AG04450 (cell line): Measurements from ENCODE around the gene KLHL36. TPM values are rescaled to one million over a fixed set of nuclear protein-coding genes. Genes with fewer than 3 reads are reported as not detected.
"Not testable (repeated sequence)": the region's sequence is repeated elsewhere in the genome, so short reads cannot be mapped to it uniquely, and the experiment has no call there.

ENCODE experiments used
- CTCF ChIA-PET: fragments of 300-600, 350-600 bp; formaldehyde crosslinking; extraction: SDS; loops from one replicate; lab custom pipeline; 2022; ENCODE audit warnings: antibody characterized with exemption, inconsistent platforms; lab: Charles Lee
- POLR2A ChIA-PET: fragments of 350-600 bp; formaldehyde crosslinking; extraction: SDS; loops from one replicate; lab custom pipeline; 2021; ENCODE audit warnings: antibody characterized with exemption, inconsistent platforms; lab: Yijun Ruan, JAX
- DNase-seq: peaks from one replicate; pipeline ENCODE4 v3.0.0-alpha.2; 2011; ENCODE audit warnings: low read depth, low spot score
- H3K27ac ChIP-seq: one replicate; pipeline ENCODE4 v1.5.1; 2012; ENCODE audit warnings: low read depth, low read length, control low read depth
- H3K27me3 ChIP-seq: one replicate; pipeline ENCODE4 v1.6.0; 2012; ENCODE audit warnings: low read length; ENCODE audit not compliant: control insufficient read depth, insufficient read depth
- H3K4me3 ChIP-seq: 2 replicates; pipeline ENCODE4 v1.5.1; 2011; ENCODE audit warnings: mild to moderate bottlenecking, low read depth, low read length, control low read depth
- H3K9me3 ChIP-seq: 2 replicates; pipeline ENCODE4 v1.5.1; 2012; ENCODE audit warnings: low read length; ENCODE audit not compliant: control insufficient read depth, insufficient read depth
- polyA plus RNA-seq: library from polyadenylated mRNA; depleted of rRNA; stranded (reverse); fragments of >200 nt; gene quantifications from 2 replicates; pipeline ENCODE4 v1.2.3, GENCODE V29; 2011
- TF ChIP-seq, protein P1 (sequence below): IDR thresholded peaks from 2 replicates; pipeline ENCODE4 v1.5.1; 2011; ENCODE audit warnings: low read depth, low read length, control low read depth, inconsistent platforms

KLHL36 gene
- polyA plus RNA-seq, 1 experiment, result 32.6 TPM

DNA sequence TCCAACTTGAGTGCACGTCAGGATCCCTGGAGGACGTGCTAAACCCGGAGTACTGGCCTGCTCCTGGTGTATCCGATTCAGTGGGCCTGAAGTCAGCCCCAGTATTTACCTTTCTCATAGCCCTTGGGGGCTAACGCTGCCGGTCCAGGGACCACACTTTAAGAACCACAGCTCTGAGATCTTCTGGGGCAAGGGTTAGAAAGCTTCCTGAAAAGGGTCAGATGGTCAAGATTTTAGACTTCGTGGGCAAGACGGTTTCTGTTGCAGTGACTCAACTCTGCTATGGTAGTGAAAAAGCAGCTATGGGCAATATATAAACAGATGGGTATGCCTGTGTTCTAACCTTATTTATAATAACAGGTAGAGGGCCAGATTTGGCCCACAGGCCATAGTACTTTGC is 36.9 kb downstream of the KLHL36 start:
- TF ChIP-seq, protein P1, sequence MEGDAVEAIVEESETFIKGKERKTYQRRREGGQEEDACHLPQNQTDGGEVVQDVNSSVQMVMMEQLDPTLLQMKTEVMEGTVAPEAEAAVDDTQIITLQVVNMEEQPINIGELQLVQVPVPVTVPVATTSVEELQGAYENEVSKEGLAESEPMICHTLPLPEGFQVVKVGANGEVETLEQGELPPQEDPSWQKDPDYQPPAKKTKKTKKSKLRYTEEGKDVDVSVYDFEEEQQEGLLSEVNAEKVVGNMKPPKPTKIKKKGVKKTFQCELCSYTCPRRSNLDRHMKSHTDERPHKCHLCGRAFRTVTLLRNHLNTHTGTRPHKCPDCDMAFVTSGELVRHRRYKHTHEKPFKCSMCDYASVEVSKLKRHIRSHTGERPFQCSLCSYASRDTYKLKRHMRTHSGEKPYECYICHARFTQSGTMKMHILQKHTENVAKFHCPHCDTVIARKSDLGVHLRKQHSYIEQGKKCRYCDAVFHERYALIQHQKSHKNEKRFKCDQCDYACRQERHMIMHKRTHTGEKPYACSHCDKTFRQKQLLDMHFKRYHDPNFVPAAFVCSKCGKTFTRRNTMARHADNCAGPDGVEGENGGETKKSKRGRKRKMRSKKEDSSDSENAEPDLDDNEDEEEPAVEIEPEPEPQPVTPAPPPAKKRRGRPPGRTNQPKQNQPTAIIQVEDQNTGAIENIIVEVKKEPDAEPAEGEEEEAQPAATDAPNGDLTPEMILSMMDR, result no peak
- DNase-seq, result no peak
- Histone ChIP-seq H3K9me3 (no peaks in the 10 kb centered on the region), H3K27me3 (no peaks in the 10 kb centered on the region), H3K27ac (no peak overlapping the region), H3K4me3 (no peak overlapping the region)
- ChIA-PET CTCF (interaction anchor here (1.0 to 1.2 kb wide), 3 partner anchors 11 to 40 kb away, joined by 3 to 4 read pairs (median 3); no protein-coding TSS in a partner anchor), POLR2A (interaction anchor here (0.6 kb wide), 2 partner anchors 13 to 137 kb away, joined by 3 to 7 read pairs; no protein-coding TSS in a partner anchor)

DNA sequence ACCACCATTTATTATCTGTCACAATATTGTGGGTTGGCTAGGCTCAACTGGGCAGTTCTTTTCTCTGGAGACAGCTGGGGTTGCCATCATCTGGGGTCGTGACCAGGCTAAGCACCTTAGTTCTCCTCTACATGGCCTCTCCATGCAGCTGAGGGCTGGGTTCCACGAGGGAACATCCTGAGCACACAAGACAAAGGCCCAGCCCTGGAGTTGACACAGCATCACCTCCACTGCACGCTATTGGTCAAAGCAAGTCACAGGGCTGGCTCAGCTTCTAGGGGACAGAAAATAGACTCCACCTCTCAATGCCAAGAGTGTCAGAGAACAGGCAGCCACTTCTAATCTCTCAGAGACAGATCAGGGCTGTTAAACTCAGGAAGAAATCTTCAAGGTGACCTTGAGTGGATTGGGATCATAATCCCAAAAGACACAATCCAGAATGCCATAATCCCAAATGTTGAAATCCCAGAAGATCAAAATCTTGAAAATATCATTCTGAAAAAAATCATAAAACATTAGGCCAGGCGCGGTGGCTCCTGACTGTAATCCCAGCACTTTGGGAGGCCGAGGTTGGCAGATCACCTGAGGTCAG is 38.5 kb downstream of the KLHL36 start:
- CTCF ChIA-PET, result interaction anchor here (0.7 to 6.0 kb wide), 5 partner anchors 10 to 51 kb away, joined by 4 to 60 read pairs (median 5); no protein-coding TSS in a partner anchor
- Histone ChIP-seq H3K27ac (peak overlapping the region; percentile 86), H3K4me3 (no peak overlapping the region), H3K27me3 (no peaks in the 10 kb centered on the region), H3K9me3 (no peaks in the 10 kb centered on the region; the same call in 1 of the 2 replicates)
- no peak for DNase-seq
- POLR2A ChIA-PET, result interaction anchor here (0.8 kb wide), 1 partner anchor 308 kb away, joined by 3 read pairs; no protein-coding TSS in a partner anchor
- TF ChIP-seq, protein P1, result no peak

DNA sequence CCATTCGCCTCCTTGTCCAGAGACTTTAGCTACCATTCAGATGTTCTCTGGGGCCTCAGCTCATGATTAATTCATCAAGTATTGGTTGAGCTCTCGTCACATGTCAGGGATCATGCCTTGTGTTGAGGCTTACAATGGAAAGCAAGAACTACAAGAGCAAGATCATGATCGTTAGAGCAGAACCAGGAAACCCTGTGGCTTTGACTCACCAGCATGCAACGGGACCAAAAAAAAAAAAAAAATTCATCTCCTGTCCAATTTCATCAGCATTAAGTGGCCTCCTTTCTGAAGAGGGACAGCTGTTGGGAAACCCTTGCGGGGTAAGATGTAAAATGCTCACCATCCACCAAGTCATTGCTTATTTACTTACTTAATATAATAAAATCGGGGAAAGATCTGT is 39.4 kb downstream of the KLHL36 start:
- POLR2A ChIA-PET, result interaction anchor here (0.7 to 0.8 kb wide), 3 partner anchors 45 to 307 kb away, joined by 3 to 5 read pairs (median 3); no protein-coding TSS in a partner anchor
- peak; percentile 67 for DNase-seq
- H3K27me3 ChIP-seq, result no peaks in the 10 kb centered on the region
- no peak overlapping the region for H3K4me3 ChIP-seq
- TF ChIP-seq, protein P1, result no peak
- no peaks in the 10 kb centered on the region; the same call in 1 of the 2 replicates for H3K9me3 ChIP-seq
- peak overlapping the region; percentile 86 for H3K27ac ChIP-seq
- CTCF ChIA-PET, result interaction anchor here (0.6 to 6.0 kb wide), 6 partner anchors 11 to 400 kb away, joined by 3 to 60 read pairs (median 7); no protein-coding TSS in a partner anchor

DNA sequence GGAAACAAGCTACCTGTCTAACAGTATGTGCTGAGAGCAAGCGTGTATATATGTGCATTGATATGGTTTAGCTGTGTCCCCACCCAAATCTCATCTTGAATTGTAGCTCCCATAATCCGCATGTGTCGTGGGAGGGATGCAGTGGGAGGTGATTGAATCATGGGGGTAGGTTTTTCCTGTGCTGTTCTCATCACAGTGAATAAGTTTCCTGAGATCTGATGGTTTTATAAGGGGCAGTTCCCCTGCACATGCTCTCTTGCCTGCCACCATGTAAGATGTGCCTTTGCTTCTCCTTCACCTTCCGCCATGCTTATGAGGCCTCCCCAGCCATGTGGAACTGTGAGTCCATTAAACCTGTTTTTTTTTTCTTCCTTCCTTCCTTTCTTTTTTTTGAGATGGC is 39.9 kb downstream of the KLHL36 start:
- POLR2A ChIA-PET, result interaction anchor here (0.7 kb wide), 2 partner anchors 35 to 46 kb away, joined by 3 read pairs; no protein-coding TSS in a partner anchor
- CTCF ChIA-PET, result interaction anchor here (0.6 to 6.0 kb wide), 4 partner anchors 13 to 38 kb away, joined by 5 to 60 read pairs (median 10); no protein-coding TSS in a partner anchor
- DNase-seq, H3K4me3 ChIP-seq, H3K27me3 ChIP-seq, H3K9me3 ChIP-seq: not testable (repeated sequence)
- peak overlapping the region; percentile 11 for H3K27ac ChIP-seq

DNA sequence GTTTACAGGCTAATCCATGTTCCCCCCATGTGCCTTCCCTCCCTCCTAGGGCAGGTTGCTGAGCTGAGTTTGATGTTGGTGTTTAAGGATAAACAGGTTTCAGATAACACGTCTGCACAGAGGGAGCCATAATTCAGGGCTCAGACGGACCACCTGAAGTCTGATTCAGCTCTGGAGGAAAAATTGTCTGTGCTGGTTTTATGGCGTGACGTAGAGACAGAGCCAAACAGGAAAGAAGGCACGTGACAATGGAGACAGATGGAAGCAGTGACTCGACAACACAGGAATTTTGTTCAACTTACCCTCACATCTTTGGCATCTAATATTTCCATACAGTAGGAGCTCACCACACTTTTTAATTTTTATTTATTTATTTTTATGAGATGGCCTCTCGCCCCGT is 40.8 kb downstream of the KLHL36 start:
- TF ChIP-seq, protein P1, result no peak
- peak; percentile 83 for DNase-seq
- ChIA-PET CTCF (interaction anchor here (1.0 to 6.0 kb wide), 4 partner anchors 12 to 282 kb away, joined by 3 to 60 read pairs (median 7); no protein-coding TSS in a partner anchor), POLR2A (interaction anchor here (1.0 to 1.2 kb wide), 4 partner anchors 12 to 131 kb away, joined by 3 to 5 read pairs (median 4); partner anchors contain the start of gene CRISPLD2)
- H3K27ac ChIP-seq, result peak overlapping the region; percentile 80
- H3K27me3 ChIP-seq, result no peaks in the 10 kb centered on the region
- no peak overlapping the region for H3K4me3 ChIP-seq
- no peaks in the 10 kb centered on the region; the same call in 1 of the 2 replicates for H3K9me3 ChIP-seq
